Rectal smooth muscle tissue (tissue), 1 donor: ENCODE measurements around the gene ACACB.

Experiments used
- H3K27ac ChIP-seq: one replicate; pipeline ENCODE4 v1.7.0; 2013; ENCODE audit warnings: low read depth, low read length, inconsistent platforms
- H3K27me3 ChIP-seq: one replicate; pipeline ENCODE4 v1.7.0; 2013; ENCODE audit warnings: low read length; ENCODE audit not compliant: control insufficient read depth, insufficient read depth
- H3K36me3 ChIP-seq: one replicate; pipeline ENCODE4 v1.7.0; 2013; ENCODE audit warnings: low read length; ENCODE audit not compliant: control insufficient read depth, insufficient read depth
- H3K4me1 ChIP-seq: one replicate; pipeline ENCODE4 v1.7.0; 2013; ENCODE audit warnings: low read length; ENCODE audit not compliant: control insufficient read depth, insufficient read depth
- H3K4me3 ChIP-seq: one replicate; pipeline ENCODE4 v1.7.0; 2013; ENCODE audit warnings: low read length
- H3K9ac ChIP-seq: one replicate; pipeline ENCODE4 v1.7.0; 2013; ENCODE audit warnings: low read length

Gene ACACB

DNA sequence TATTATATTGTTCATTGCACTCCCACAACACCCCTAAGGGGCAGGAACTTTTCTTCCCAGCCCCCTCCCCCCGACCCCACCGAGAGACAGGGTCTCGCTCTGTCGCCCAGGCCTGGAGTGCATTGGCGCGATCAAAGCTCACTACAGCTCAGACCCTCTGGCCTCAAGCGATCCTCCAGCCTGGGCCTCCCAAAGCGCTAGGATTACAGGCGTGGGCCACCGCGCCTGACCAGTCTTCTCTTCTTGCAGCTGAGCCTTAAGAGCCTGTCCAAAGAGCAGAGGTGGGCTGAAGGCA, 19.3 kb upstream of the ACACB start:
- H3K4me3 ChIP-seq = no peak overlapping the region
- H3K36me3 ChIP-seq = peaks cover 3% of the 10 kb centered on the region
- no peaks in the 10 kb centered on the region for H3K27me3 ChIP-seq
- H3K27ac ChIP-seq = no peak overlapping the region
- H3K9ac ChIP-seq = no peak overlapping the region
- H3K4me1 ChIP-seq = peaks cover 18% of the 10 kb centered on the region

DNA sequence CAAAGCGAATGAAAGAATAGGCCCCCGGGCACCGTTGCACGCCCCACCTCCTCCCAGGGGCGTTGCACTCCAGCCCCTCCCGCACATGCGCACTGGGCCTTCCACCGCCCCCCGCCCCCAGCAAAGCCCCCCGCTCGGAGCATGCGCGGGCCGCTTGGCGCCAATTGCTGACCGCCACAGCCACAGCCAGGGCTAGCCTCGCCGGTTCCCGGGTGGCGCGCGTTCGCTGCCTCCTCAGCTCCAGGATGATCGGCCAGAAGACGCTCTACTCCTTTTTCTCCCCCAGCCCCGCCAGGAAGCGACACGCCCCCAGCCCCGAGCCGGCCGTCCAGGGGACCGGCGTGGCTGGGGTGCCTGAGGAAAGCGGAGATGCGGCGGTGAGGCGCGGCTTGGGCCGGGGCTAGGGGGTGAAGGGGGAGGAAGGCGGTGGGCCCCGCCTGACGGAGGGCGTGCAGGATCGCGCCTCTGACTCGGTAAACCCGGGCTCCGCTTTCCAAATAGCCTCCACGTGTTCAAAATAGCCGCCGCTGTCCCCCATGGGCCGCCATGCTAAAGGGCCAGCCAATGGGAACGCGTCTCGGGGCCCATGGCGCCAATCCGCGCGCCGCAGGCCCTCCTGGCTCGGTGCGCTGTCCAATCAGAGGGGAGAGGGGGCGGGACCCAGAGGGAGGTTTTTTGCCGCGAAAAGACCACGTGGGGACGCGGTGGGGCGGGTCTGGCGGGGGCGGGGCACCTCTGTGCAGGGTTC, 18.8 kb upstream of the ACACB start, which contains the start of gene UNG:
Gene UNG, plus strand, starts transcription at position 163 of the 748 bp plus-strand sequence. Its CDS starts 83 bp downstream, at position 246.
- Histone ChIP-seq H3K27me3 (no peaks in the 10 kb centered on the region), H3K4me3 (peak within 1 kb of the TSS; percentile 88), H3K9ac (peak within 1 kb of the TSS; percentile 46), H3K36me3 (peaks cover 4% of the 10 kb centered on the region), H3K4me1 (peaks cover 12% of the 10 kb centered on the region), H3K27ac (peak within 1 kb of the TSS; percentile 88)

GRCh38 chr12:109098183-109098604, 18.2 kb upstream of the ACACB start:
- H3K4me3 ChIP-seq = peak overlapping the region; percentile 88
- peaks cover 7% of the 10 kb centered on the region for H3K4me1 ChIP-seq
- H3K27ac ChIP-seq = peak overlapping the region; percentile 88
- H3K27me3 ChIP-seq = no peaks in the 10 kb centered on the region
- H3K36me3 ChIP-seq = peaks cover 5% of the 10 kb centered on the region
- H3K9ac ChIP-seq = peak overlapping the region; percentile 46

- H3K9ac ChIP-seq = peak overlapping the region; percentile 46
- peaks cover 7% of the 10 kb centered on the region for H3K4me1 ChIP-seq
- H3K4me3 ChIP-seq = peak overlapping the region; percentile 88
- H3K27ac ChIP-seq = peak overlapping the region; percentile 88
- peaks cover 8% of the 10 kb centered on the region for H3K36me3 ChIP-seq
- H3K27me3 ChIP-seq = no peaks in the 10 kb centered on the region
Observed at GRCh38 chr12:109098651-109099050, 17.7 kb upstream of the ACACB start.

DNA sequence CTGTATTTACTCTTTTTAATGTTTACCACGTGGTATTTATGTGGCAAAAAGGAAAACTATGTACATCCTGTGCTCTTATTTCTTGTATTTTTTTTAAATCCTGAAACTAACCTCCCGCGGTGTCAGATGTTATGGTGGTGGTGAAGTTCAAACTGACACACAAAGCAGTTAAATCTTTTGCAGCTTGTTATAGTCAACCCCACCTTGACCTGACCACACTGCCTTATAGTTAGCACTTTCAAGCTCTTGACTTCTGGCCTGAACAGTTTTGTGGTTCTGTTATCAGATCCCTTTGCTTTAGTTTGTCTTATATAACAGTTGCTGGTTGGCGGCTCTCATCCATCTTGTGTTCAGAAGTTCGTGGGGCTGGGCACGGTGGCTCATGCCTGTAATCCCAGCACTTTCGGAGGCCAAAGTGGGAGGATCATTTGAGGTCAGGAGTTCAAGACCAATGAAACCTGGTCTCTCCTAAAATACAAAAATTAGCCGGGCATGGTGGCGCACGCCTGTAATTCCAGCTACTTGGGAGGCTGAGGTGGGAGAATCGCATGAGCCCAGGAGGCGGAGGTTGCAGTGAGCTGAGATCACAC, 16.9 kb upstream of the ACACB start:
- Histone ChIP-seq H3K9ac (no peak overlapping the region), H3K27me3 (no peaks in the 10 kb centered on the region), H3K36me3 (peaks cover 14% of the 10 kb centered on the region), H3K27ac (peak overlapping the region; percentile 88), H3K4me1 (peaks cover 7% of the 10 kb centered on the region), H3K4me3 (peak overlapping the region; percentile 25)

DNA sequence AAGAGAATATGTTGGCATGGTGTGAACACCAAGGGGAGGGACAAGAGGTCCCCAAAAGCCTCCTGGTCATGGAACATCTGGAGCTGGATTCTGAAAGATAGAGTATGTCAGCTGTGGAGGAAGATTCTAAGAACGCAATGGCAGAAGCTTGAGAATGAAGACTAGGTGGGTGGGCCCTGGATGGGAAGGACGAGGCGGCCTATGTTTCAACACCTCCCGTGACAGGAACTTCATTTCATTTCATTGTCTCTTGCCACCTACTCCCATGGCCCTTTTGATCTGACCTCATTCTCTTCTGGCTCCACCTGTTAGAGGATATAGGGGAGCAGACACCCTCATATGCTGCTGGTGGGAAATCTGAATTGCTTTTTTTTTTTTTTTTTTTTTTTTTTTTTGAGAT, 15.6 kb upstream of the ACACB start:
- peaks cover 21% of the 10 kb centered on the region for H3K36me3 ChIP-seq
- no peak overlapping the region for H3K4me3 ChIP-seq
- H3K4me1 ChIP-seq = peaks cover 7% of the 10 kb centered on the region
- no peak overlapping the region for H3K9ac ChIP-seq
- H3K27me3 ChIP-seq = no peaks in the 10 kb centered on the region
- H3K27ac ChIP-seq = no peak overlapping the region

GRCh38 chr12:109102491-109102890, 13.9 kb upstream of the ACACB start:
- Histone ChIP-seq H3K36me3 (peaks cover 26% of the 10 kb centered on the region), H3K4me1 (peaks cover 7% of the 10 kb centered on the region), H3K9ac (no peak overlapping the region), H3K4me3 (no peak overlapping the region), H3K27ac (no peak overlapping the region), H3K27me3 (no peaks in the 10 kb centered on the region)

GRCh38 chr12:109105176-109105575, 11.2 kb upstream of the ACACB start:
- no peaks in the 10 kb centered on the region for H3K27me3 ChIP-seq
- H3K9ac ChIP-seq = no peak overlapping the region
- peaks cover 26% of the 10 kb centered on the region for H3K36me3 ChIP-seq
- no peak overlapping the region for H3K27ac ChIP-seq
- H3K4me3 ChIP-seq = no peak overlapping the region
- H3K4me1 ChIP-seq = peaks cover 3% of the 10 kb centered on the region

GRCh38 chr12:109109746-109110350, 6.5 kb upstream of the ACACB start:
- no peak overlapping the region for H3K4me3 ChIP-seq
- peaks cover 9% of the 10 kb centered on the region for H3K36me3 ChIP-seq
- no peak overlapping the region for H3K9ac ChIP-seq
- no peaks in the 10 kb centered on the region for H3K27me3 ChIP-seq
- peak overlapping the region; percentile 97 for H3K27ac ChIP-seq
- peaks cover 23% of the 10 kb centered on the region for H3K4me1 ChIP-seq

GRCh38 chr12:109110988-109111495, 5.3 kb upstream of the ACACB start:
- Histone ChIP-seq H3K36me3 (peaks cover 2% of the 10 kb centered on the region), H3K9ac (peak overlapping the region; percentile 64), H3K27me3 (no peaks in the 10 kb centered on the region), H3K27ac (peak overlapping the region; percentile 97), H3K4me3 (peak overlapping the region; percentile 84), H3K4me1 (peaks cover 34% of the 10 kb centered on the region)

- Histone ChIP-seq H3K27ac (peak overlapping the region; percentile 81), H3K9ac (no peak overlapping the region), H3K4me3 (peak overlapping the region; percentile 41), H3K36me3 (no peaks in the 10 kb centered on the region), H3K27me3 (no peaks in the 10 kb centered on the region), H3K4me1 (peaks cover 42% of the 10 kb centered on the region)
Observed at GRCh38 chr12:109112720-109113465, 3.5 kb upstream of the ACACB start.
